K562 (cell line): ENCODE data around the gene TMEM150A. TPM values are rescaled to one million over a fixed set of nuclear protein-coding genes. Genes with fewer than 3 reads are reported as not detected.

ENCODE experiments used
- CEBPB ChIP-seq: fragments of 450-650 bp; IDR thresholded peaks from 2 replicates; pipeline ENCODE4 v1.6.1; 2016; ENCODE audit warnings: missing genetic modification characterization, missing compliant biosample characterization
- ELF4 ChIP-seq: fragments of 450-650 bp; formaldehyde crosslinking; IDR thresholded peaks from 2 replicates; pipeline ENCODE4 v1.4.0; 2022; ENCODE audit warnings: missing genetic modification characterization
- MTA3 ChIP-seq: fragments of 450-650 bp; formaldehyde crosslinking; IDR thresholded peaks from 2 replicates; pipeline ENCODE4 v1.6.1; 2017; ENCODE audit warnings: mild to moderate bottlenecking, borderline replicate concordance
- NELFE ChIP-seq: IDR thresholded peaks from 2 replicates; pipeline ENCODE4 v1.6.1; 2011; ENCODE audit warnings: mild to moderate bottlenecking; ENCODE audit not compliant: insufficient read depth, insufficient read length
- PHF20 ChIP-seq: fragments of 450-650 bp; IDR thresholded peaks from 2 replicates; pipeline ENCODE4 v1.6.1; 2018; ENCODE audit not compliant: partially characterized antibody
- RBFOX2 ChIP-seq: fragments of 200-400 bp; formaldehyde crosslinking; IDR thresholded peaks from 2 replicates; pipeline ENCODE4 v1.6.1; 2017; ENCODE audit warnings: low read depth, mild to moderate bottlenecking, low read length, moderate library complexity
- RBM17 ChIP-seq: fragments of 200-400 bp; formaldehyde crosslinking; IDR thresholded peaks from 2 replicates; pipeline ENCODE4 v1.6.1; 2017; ENCODE audit warnings: low read depth, mild to moderate bottlenecking, low read length, borderline replicate concordance
- SMARCA4 ChIP-seq: fragments of 450-650 bp; IDR thresholded peaks from 2 replicates; pipeline ENCODE4 v1.6.1; 2016
- THRAP3 ChIP-seq: fragments of 450-650 bp; IDR thresholded peaks from 2 replicates; pipeline ENCODE4 v1.6.1; 2016; ENCODE audit warnings: mild to moderate bottlenecking, inconsistent platforms, borderline replicate concordance
- ZBED1 ChIP-seq: IDR thresholded peaks from 2 replicates; pipeline ENCODE4 v1.6.1; 2014
- ZNF24 ChIP-seq: fragments of 450-650 bp; IDR thresholded peaks from 2 replicates; pipeline ENCODE4 v1.6.1; 2016
- polyA plus RNA-seq, 8 experiments: library from polyadenylated mRNA; depleted of rRNA in 4 of 8; stranded (reverse) in 5 of 8; unstranded in 3 of 8; fragments of >200 nt; fragmentation: Nextera tagmentation in 2 of 8; fragmentation: Illumina TruSeq in 1 of 8; extraction: Ambion mirVana in 2 of 8; extraction: Trizol in 1 of 8; gene quantifications; 2 replicates each; pipeline versions ENCODE4 v1.2.1 to v1.2.3, GENCODE V29; 2011 to 2014; ENCODE audit warnings: inconsistent platforms in 1 of 8, missing spikeins in 1 of 8
- total RNA-seq, 7 experiments: library from RNA; depleted of rRNA in 6 of 7; stranded (reverse); fragments of >200 nt in 6 of 7; fragmentation: Illumina TruSeq in 2 of 7; extraction: Trizol in 2 of 7; gene quantifications; 2 replicates each; pipeline versions ENCODE4 v1.2.1 to v1.2.3, GENCODE V29; 2011 to 2021; ENCODE audit warnings: low replicate concordance in 1 of 7
- TF ChIP-seq, protein P1 (sequence below): fragments of 250-450 bp; sonication (Bioruptor Pico); IDR thresholded peaks from 2 replicates; pipeline ENCODE4 v1.4.0; 2020; ENCODE audit warnings: borderline replicate concordance
- TF ChIP-seq, protein P2 (sequence below): sonication (generic); formaldehyde crosslinking; IDR thresholded peaks from 2 replicates; pipeline ENCODE4 v1.8.0; 2023; ENCODE audit warnings: missing genetic modification reagents, mild to moderate bottlenecking, borderline replicate concordance
- TF ChIP-seq, protein P3 (sequence below): fragments of 450-650 bp; IDR thresholded peaks from 2 replicates; pipeline ENCODE4 v1.6.1; 2017; ENCODE audit warnings: antibody characterized with exemption
- TF ChIP-seq, protein P4 (sequence below), 3 experiments: fragments of 200-800 bp in 1 of 3; fragments of 250-450 bp in 1 of 3; fragments of 450-650 bp in 1 of 3; sonication (Bioruptor Pico) in 1 of 3; sonication (Bioruptor generic) in 1 of 3; formaldehyde crosslinking in 1 of 3; IDR thresholded peaks; 2 replicates each; pipeline versions ENCODE4 v1.6.1 to v1.8.0; 2016 to 2022; ENCODE audit warnings: mild to moderate bottlenecking in 2 of 3, missing genetic modification characterization in 2 of 3, missing compliant biosample characterization in 1 of 3, moderate library complexity in 1 of 3

TMEM150A gene
- total and polyA plus RNA-seq, 9 of the 15 experiments (the other 6 are each of a cell fraction or from before 2014, with no cell fraction given): 3.9 to 17.1 (median 8.4) TPM

DNA sequence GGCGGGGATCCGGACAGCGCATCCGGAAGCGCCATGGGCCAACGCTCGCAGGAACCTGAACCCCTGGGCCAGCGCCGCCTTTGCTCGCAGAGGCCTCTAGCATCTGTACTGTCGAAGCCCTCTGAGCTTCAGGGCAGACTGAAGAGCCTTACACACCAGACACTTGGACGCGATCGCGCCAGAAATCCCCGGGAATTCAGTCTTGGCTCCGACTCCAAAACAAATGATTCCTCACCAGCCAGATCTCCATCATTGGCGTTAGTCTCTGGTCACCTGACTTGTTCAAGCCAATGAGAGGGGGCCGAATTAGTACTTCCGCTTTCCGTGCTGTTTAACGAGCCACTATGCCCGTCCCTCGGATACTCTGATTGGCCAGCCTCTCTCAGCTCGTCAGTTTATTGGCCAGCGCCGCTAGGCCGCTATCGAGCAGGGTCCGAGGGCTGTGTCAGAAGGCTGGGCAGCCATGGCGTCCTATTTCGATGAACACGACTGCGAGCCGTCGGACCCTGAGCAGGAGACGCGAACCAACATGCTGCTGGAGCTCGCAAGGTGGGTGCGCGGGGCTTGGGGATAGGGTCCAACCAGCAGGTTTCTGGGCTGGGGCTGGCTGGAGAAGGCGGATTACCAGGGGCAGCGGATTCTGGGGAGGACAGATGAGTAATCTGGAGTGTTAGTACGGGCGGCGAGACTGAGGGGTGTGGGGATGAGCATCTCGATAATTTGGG lies 7.0 kb downstream of the TMEM150A start, which contains the start of gene RNF181 (continued):
- TF ChIP-seq, protein P1, sequence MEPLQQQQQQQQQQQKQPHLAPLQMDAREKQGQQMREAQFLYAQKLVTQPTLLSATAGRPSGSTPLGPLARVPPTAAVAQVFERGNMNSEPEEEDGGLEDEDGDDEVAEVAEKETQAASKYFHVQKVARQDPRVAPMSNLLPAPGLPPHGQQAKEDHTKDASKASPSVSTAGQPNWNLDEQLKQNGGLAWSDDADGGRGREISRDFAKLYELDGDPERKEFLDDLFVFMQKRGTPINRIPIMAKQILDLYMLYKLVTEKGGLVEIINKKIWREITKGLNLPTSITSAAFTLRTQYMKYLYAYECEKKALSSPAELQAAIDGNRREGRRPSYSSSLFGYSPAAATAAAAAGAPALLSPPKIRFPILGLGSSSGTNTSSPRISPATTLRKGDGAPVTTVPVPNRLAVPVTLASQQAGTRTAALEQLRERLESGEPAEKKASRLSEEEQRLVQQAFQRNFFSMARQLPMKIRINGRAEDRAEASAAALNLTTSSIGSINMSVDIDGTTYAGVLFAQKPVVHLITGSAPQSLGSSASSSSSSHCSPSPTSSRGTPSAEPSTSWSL: no peak
- TF ChIP-seq THRAP3 (no peak), CEBPB (tag) (no peak), ZBED1 (no peak), RBFOX2 (peak; percentile 91), NELFE (no peak), PHF20 (peak; percentile 92), MTA3 (peak; percentile 83; the same call in 1 of the 2 replicates), SMARCA4 (no peak; the same call in 1 of the 2 replicates), RBM17 (no peak), ELF4 (CRISPR knock-in tag) (peak; percentile 62; the same call in 1 of the 2 replicates), ZNF24 (0 out of 2 replicates have a peak, but pooled peaks have one; percentile 26)
- TF ChIP-seq, protein P2, sequence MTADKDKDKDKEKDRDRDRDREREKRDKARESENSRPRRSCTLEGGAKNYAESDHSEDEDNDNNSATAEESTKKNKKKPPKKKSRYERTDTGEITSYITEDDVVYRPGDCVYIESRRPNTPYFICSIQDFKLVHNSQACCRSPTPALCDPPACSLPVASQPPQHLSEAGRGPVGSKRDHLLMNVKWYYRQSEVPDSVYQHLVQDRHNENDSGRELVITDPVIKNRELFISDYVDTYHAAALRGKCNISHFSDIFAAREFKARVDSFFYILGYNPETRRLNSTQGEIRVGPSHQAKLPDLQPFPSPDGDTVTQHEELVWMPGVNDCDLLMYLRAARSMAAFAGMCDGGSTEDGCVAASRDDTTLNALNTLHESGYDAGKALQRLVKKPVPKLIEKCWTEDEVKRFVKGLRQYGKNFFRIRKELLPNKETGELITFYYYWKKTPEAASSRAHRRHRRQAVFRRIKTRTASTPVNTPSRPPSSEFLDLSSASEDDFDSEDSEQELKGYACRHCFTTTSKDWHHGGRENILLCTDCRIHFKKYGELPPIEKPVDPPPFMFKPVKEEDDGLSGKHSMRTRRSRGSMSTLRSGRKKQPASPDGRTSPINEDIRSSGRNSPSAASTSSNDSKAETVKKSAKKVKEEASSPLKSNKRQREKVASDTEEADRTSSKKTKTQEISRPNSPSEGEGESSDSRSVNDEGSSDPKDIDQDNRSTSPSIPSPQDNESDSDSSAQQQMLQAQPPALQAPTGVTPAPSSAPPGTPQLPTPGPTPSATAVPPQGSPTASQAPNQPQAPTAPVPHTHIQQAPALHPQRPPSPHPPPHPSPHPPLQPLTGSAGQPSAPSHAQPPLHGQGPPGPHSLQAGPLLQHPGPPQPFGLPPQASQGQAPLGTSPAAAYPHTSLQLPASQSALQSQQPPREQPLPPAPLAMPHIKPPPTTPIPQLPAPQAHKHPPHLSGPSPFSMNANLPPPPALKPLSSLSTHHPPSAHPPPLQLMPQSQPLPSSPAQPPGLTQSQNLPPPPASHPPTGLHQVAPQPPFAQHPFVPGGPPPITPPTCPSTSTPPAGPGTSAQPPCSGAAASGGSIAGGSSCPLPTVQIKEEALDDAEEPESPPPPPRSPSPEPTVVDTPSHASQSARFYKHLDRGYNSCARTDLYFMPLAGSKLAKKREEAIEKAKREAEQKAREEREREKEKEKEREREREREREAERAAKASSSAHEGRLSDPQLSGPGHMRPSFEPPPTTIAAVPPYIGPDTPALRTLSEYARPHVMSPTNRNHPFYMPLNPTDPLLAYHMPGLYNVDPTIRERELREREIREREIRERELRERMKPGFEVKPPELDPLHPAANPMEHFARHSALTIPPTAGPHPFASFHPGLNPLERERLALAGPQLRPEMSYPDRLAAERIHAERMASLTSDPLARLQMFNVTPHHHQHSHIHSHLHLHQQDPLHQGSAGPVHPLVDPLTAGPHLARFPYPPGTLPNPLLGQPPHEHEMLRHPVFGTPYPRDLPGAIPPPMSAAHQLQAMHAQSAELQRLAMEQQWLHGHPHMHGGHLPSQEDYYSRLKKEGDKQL: no peak
- TF ChIP-seq, protein P3, sequence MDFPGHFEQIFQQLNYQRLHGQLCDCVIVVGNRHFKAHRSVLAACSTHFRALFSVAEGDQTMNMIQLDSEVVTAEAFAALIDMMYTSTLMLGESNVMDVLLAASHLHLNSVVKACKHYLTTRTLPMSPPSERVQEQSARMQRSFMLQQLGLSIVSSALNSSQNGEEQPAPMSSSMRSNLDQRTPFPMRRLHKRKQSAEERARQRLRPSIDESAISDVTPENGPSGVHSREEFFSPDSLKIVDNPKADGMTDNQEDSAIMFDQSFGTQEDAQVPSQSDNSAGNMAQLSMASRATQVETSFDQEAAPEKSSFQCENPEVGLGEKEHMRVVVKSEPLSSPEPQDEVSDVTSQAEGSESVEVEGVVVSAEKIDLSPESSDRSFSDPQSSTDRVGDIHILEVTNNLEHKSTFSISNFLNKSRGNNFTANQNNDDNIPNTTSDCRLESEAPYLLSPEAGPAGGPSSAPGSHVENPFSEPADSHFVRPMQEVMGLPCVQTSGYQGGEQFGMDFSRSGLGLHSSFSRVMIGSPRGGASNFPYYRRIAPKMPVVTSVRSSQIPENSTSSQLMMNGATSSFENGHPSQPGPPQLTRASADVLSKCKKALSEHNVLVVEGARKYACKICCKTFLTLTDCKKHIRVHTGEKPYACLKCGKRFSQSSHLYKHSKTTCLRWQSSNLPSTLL: no peak
- TF ChIP-seq, protein P4, sequence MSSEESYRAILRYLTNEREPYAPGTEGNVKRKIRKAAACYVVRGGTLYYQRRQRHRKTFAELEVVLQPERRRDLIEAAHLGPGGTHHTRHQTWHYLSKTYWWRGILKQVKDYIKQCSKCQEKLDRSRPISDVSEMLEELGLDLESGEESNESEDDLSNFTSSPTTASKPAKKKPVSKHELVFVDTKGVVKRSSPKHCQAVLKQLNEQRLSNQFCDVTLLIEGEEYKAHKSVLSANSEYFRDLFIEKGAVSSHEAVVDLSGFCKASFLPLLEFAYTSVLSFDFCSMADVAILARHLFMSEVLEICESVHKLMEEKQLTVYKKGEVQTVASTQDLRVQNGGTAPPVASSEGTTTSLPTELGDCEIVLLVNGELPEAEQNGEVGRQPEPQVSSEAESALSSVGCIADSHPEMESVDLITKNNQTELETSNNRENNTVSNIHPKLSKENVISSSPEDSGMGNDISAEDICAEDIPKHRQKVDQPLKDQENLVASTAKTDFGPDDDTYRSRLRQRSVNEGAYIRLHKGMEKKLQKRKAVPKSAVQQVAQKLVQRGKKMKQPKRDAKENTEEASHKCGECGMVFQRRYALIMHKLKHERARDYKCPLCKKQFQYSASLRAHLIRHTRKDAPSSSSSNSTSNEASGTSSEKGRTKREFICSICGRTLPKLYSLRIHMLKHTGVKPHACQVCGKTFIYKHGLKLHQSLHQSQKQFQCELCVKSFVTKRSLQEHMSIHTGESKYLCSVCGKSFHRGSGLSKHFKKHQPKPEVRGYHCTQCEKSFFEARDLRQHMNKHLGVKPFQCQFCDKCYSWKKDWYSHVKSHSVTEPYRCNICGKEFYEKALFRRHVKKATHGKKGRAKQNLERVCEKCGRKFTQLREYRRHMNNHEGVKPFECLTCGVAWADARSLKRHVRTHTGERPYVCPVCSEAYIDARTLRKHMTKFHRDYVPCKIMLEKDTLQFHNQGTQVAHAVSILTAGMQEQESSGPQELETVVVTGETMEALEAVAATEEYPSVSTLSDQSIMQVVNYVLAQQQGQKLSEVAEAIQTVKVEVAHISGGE (CRISPR knock-in tag; IDR thresholded peaks at IDR 0.05): no peak
